ENCODE measurements around the gene STEAP3. TPM values are rescaled to one million over a fixed set of nuclear protein-coding genes. Genes with fewer than 3 reads are reported as not detected.
"Not testable (repeated sequence)": the region's sequence is repeated elsewhere in the genome, so short reads cannot be mapped to it uniquely, and the experiment has no call there.

The STEAP3 gene
- total RNA-seq, 4 donors from 2014 or later: 18.3 to 21.7 (median 20.6) TPM

DNA sequence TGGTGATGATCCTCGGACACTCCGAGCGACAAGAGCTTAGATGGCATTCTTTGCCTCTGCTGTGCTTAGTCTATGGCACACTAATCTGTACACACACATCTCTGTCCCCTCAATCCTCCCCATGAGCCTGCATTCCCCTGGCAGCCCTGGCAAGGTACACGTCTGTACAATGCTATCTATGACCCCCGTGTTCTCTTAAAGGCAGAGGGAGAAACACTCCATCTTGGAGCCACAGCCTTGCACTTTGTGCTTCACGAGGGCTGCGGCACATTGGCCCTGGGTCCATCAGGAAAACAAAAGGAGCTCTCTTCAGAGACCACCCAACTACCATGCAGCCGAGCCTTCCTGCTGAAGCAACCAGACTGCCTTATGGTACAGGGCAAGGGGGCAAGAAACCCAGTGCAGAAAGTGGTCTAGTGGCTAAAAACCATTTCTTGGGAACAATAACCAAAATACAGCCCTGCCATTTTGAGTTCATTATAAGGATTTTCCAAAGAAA, 42.5 kb downstream of the STEAP3 start:
- no peaks in the 10 kb centered on the region for H3K9me3 ChIP-seq
- H3K4me1 ChIP-seq: no peaks in the 10 kb centered on the region
- WGBS: 94% methylated on average over 8 of the region's 8 CpGs
- DNase-seq (ENCODE audit: low spot score in 2 of 2): no peak
- no peaks in the 10 kb centered on the region for H3K27me3 ChIP-seq
- peaks cover 4% of the 10 kb centered on the region for H3K36me3 ChIP-seq
- H3K4me3 ChIP-seq: no peak overlapping the region
- no peak overlapping the region for H3K27ac ChIP-seq
- no peak for TF ChIP-seq POLR2AphosphoS5 (IDR thresholded peaks at IDR 0.05)
- TF ChIP-seq POLR2A (IDR thresholded peaks at IDR 0.05): no peak
- TF ChIP-seq, protein P1, sequence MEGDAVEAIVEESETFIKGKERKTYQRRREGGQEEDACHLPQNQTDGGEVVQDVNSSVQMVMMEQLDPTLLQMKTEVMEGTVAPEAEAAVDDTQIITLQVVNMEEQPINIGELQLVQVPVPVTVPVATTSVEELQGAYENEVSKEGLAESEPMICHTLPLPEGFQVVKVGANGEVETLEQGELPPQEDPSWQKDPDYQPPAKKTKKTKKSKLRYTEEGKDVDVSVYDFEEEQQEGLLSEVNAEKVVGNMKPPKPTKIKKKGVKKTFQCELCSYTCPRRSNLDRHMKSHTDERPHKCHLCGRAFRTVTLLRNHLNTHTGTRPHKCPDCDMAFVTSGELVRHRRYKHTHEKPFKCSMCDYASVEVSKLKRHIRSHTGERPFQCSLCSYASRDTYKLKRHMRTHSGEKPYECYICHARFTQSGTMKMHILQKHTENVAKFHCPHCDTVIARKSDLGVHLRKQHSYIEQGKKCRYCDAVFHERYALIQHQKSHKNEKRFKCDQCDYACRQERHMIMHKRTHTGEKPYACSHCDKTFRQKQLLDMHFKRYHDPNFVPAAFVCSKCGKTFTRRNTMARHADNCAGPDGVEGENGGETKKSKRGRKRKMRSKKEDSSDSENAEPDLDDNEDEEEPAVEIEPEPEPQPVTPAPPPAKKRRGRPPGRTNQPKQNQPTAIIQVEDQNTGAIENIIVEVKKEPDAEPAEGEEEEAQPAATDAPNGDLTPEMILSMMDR (IDR thresholded peaks at IDR 0.05): no peak
- TF ChIP-seq EP300 (IDR thresholded peaks at IDR 0.05): no peak

DNA sequence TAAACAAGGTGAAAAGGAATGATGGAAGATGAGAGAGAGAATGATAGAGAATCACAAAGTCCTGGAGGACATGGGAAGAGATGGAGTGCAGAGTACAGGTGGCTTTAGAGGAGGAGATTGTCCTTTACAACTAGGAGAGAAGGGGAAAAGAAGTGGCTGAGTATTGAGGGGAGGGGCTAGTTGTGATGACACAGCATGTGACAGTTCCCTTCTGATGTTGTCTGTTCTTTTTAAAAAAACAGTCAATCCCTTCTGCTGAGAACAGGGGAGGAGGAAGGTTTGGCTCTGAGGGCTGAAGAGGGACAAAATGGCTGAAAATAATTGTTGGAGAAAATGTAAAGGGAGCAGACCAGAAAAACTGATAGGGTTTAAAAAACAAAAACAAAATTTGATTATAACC, 44.0 kb downstream of the STEAP3 start:
- TF ChIP-seq, protein P1 (IDR thresholded peaks at IDR 0.05): no peak
- TF ChIP-seq POLR2AphosphoS5 (IDR thresholded peaks at IDR 0.05) (no peak), EP300 (IDR thresholded peaks at IDR 0.05) (no peak), POLR2A (IDR thresholded peaks at IDR 0.05) (no peak)
- Histone ChIP-seq H3K27me3 (no peaks in the 10 kb centered on the region), H3K4me3 (no peak overlapping the region), H3K4me1 (no peaks in the 10 kb centered on the region), H3K9me3 (no peaks in the 10 kb centered on the region), H3K27ac (no peak overlapping the region), H3K36me3 (peaks cover 4% of the 10 kb centered on the region)
- DNase-seq (ENCODE audit: low spot score in 2 of 2): no peak

DNA sequence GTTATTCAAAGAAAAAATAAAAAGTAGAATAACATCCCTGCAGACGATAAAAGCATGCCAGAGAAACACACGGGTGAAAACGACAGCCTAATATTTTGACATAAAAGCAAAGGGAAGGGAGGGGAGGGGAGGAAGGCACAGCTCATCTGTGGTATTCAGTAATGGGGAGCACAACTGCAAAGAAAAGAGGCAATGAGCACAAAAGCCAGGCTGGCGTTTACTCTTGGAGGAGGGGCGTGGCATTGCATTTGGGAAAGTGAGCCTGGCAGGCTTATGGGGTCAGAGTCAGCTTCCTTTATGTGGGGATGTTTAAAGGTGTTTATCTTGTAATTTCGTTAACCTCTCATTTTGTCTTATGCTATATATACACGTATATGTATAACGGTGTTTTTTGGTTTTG, 53.2 kb downstream of the STEAP3 start:
- Histone ChIP-seq H3K36me3 (no peaks in the 10 kb centered on the region), H3K27me3 (no peaks in the 10 kb centered on the region), H3K27ac (no peak overlapping the region), H3K4me1 (no peaks in the 10 kb centered on the region), H3K9me3 (no peaks in the 10 kb centered on the region), H3K4me3 (no peak overlapping the region)
- no peak for DNase-seq (ENCODE audit: low spot score in 2 of 2)
- 75% methylated on average over 8 of the region's 8 CpGs for WGBS
- TF ChIP-seq POLR2AphosphoS5 (IDR thresholded peaks at IDR 0.05): no peak
- no peak for TF ChIP-seq POLR2A (IDR thresholded peaks at IDR 0.05)
- no peak for TF ChIP-seq EP300 (IDR thresholded peaks at IDR 0.05)
- TF ChIP-seq, protein P1 (IDR thresholded peaks at IDR 0.05): no peak

DNA sequence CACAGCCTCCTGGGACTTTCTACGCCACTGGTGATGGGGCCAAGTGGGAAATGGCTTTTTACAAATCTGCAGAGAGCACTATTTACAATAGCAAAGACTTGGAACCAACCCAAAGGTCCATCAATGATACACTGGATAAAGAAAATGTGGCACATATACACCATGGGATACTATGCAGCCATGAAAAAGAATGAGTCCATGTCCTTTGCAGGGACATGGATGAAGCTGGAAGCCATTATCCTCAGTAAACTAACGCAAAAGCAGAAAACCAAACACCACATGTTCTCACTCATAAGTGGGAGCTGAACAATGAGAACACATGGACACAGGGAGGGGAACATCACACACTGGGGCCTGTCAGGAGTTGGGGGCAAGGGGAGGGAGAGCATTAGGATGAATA, 54.8 kb downstream of the STEAP3 start:
- H3K36me3 ChIP-seq; H3K9me3 ChIP-seq; DNase-seq (ENCODE audit: low spot score in 2 of 2); H3K4me1 ChIP-seq; H3K27ac ChIP-seq; H3K27me3 ChIP-seq; H3K4me3 ChIP-seq: not testable (repeated sequence)
- 82% methylated on average over 2 of the region's 2 CpGs for WGBS

DNA sequence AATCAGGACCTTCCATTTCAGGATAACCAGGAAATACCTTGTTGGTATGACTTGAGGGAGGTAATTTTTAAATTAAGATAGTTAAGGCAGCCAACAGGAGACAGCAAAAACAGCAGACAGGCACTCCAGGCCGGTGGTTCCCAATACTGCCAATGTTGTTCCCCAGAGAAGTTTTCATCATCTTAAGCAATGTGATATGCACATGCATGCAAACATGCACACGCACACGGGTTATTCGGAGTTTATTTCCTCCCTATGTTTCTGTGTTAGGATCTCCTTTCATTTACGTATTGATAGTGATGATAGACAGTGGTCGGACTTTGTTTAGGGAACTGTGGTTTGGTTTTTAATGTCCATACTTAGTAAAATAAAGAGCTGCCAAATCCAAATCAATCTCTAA, 55.3 kb downstream of the STEAP3 start:
- H3K27me3 ChIP-seq: no peaks in the 10 kb centered on the region
- TF ChIP-seq EP300 (IDR thresholded peaks at IDR 0.05): no peak
- TF ChIP-seq, protein P1 (IDR thresholded peaks at IDR 0.05): no peak
- TF ChIP-seq POLR2AphosphoS5 (IDR thresholded peaks at IDR 0.05): no peak
- no peak for TF ChIP-seq POLR2A (IDR thresholded peaks at IDR 0.05)
- no peak for DNase-seq (ENCODE audit: low spot score in 2 of 2)
- H3K9me3 ChIP-seq: no peaks in the 10 kb centered on the region
- H3K4me1 ChIP-seq: peaks cover 12% of the 10 kb centered on the region
- H3K27ac ChIP-seq: no peak overlapping the region
- WGBS: 78% methylated on average over 6 of the region's 6 CpGs
- H3K4me3 ChIP-seq: no peak overlapping the region
- H3K36me3 ChIP-seq: no peaks in the 10 kb centered on the region

DNA sequence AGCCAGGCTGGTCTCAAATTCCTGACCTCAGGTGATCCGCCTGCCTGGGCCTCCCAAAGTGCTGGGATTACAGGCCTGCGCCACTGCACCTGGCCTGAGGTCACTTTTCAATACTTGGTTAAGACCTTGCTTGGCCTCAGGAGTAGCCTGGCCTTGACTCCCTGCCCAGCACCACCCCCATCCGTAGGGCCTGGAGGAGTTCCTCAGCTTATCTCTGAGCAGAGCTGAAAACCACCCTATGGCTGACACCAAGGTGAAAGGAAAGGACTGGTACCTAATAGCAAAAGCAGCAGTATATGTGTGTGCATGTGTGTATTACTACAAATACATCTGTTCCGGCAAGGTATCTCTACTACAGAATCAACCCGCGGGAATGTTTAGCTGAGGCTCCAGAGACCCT, 56.0 kb downstream of the STEAP3 start:
- Histone ChIP-seq H3K4me1 (peaks cover 19% of the 10 kb centered on the region), H3K9me3 (no peaks in the 10 kb centered on the region), H3K27ac (no peak overlapping the region), H3K27me3 (no peaks in the 10 kb centered on the region), H3K4me3 (no peak overlapping the region), H3K36me3 (no peaks in the 10 kb centered on the region)
- DNase-seq (ENCODE audit: low spot score in 2 of 2): no peak
- TF ChIP-seq POLR2AphosphoS5 (IDR thresholded peaks at IDR 0.05) (no peak), POLR2A (IDR thresholded peaks at IDR 0.05) (no peak), EP300 (IDR thresholded peaks at IDR 0.05) (no peak)
- TF ChIP-seq, protein P1 (IDR thresholded peaks at IDR 0.05): no peak
- 85% methylated on average over 6 of the region's 6 CpGs for WGBS

All from suprapubic skin (tissue), 4 donors.